A673 (cell line): Measurements from ENCODE around the gene SIDT2. TPM values are rescaled to one million over a fixed set of nuclear protein-coding genes. Genes with fewer than 3 reads are reported as not detected.

Experiments used
- BruUV-seq: library from RNA; stranded (reverse); fragments of 400-500 nt; replicated peaks from 2 replicates; lab custom pipeline; 2021; lab: Mats Ljungman, UMichigan
- CTCF ChIA-PET: fragments of 300-600 bp; sonication (Branson Sonifier 250); formaldehyde crosslinking; loops from one replicate; lab custom pipeline; 2022; ENCODE audit warnings: antibody characterized with exemption; lab: Charles Lee
- POLR2A ChIA-PET: fragments of 300-600 bp; sonication (Branson Sonifier 250); formaldehyde crosslinking; loops from one replicate; lab custom pipeline; 2022; ENCODE audit warnings: antibody characterized with exemption; ENCODE audit not compliant: low non-redundant PET; lab: Charles Lee
- DNase-seq: peaks from one replicate; pipeline ENCODE4 v3.0.0-alpha.2; 2015; ENCODE audit warnings: low spot score
- H3K27ac ChIP-seq: fragments of 200-600 bp; sonication (generic); 2 replicates; pipeline ENCODE4 v1.5.1; 2016; ENCODE audit warnings: mixed run types, low read depth, mild to moderate bottlenecking, mixed read lengths, antibody characterized with exemption, low read length; ENCODE audit not compliant: poor library complexity, severe bottlenecking
- H3K27me3 ChIP-seq: fragments of 200-600 bp; sonication (generic); replicated peaks from 2 replicates; pipeline ENCODE4 v1.6.1; 2017; ENCODE audit warnings: mixed run types, low read depth, mild to moderate bottlenecking, mixed read lengths, antibody characterized with exemption, low read length; ENCODE audit not compliant: insufficient read depth, poor library complexity
- H3K36me3 ChIP-seq: fragments of 200-600 bp; sonication (generic); 2 replicates; pipeline ENCODE4 v1.6.1; 2016; ENCODE audit warnings: mixed run types, mild to moderate bottlenecking, mixed read lengths, antibody characterized with exemption, low read length; ENCODE audit not compliant: insufficient read depth, poor library complexity, severe bottlenecking
- H3K4me1 ChIP-seq: fragments of 200-600 bp; sonication (generic); 2 replicates; pipeline ENCODE4 v1.6.1; 2017; ENCODE audit warnings: mixed run types, mild to moderate bottlenecking, mixed read lengths, antibody characterized with exemption, low read length; ENCODE audit not compliant: insufficient read depth, poor library complexity, severe bottlenecking
- H3K4me3 ChIP-seq: fragments of 200-600 bp; sonication (generic); 2 replicates; pipeline ENCODE4 v1.5.1; 2016; ENCODE audit warnings: low read depth, mixed run types, mild to moderate bottlenecking, mixed read lengths, low read length; ENCODE audit not compliant: poor library complexity, severe bottlenecking
- H3K9me3 ChIP-seq: fragments of 200-600 bp; sonication (generic); 2 replicates; pipeline ENCODE4 v1.6.1; 2016; ENCODE audit warnings: mixed run types, low read depth, mild to moderate bottlenecking, mixed read lengths, antibody characterized with exemption, low read length; ENCODE audit not compliant: poor library complexity, severe bottlenecking
- EZH2 ChIP-seq: fragments of 200-600 bp; sonication (generic); IDR thresholded peaks from 2 replicates; pipeline ENCODE4 v1.6.1; 2017; ENCODE audit warnings: borderline replicate concordance, low read depth, mild to moderate bottlenecking, mixed read lengths, antibody characterized with exemption, low read length; ENCODE audit not compliant: poor library complexity, severe bottlenecking
- intact Hi-C: fragments of 100-400 bp; cut with micrococcal nuclease; formaldehyde crosslinking; loops from one replicate; pipeline ENCODE4 v1.10.0; 2022; ENCODE audit not compliant: unreplicated experiment
- total RNA-seq: library from RNA; stranded (reverse); gene quantifications from 2 replicates; pipeline ENCODE4 v1.2.3, GENCODE V29; 2021
- TF ChIP-seq, protein P1 (sequence below): fragments of 300-800, 200-600 bp; sonication (generic); conservative IDR thresholded peaks from 2 replicates; pipeline ENCODE4 v1.5.1; 2017; ENCODE audit warnings: low read depth, mild to moderate bottlenecking, antibody characterized with exemption, low read length, moderate library complexity, mixed read lengths

SIDT2 gene
- total RNA-seq, 1 experiment from 2014 or later: 33.5 TPM

DNA sequence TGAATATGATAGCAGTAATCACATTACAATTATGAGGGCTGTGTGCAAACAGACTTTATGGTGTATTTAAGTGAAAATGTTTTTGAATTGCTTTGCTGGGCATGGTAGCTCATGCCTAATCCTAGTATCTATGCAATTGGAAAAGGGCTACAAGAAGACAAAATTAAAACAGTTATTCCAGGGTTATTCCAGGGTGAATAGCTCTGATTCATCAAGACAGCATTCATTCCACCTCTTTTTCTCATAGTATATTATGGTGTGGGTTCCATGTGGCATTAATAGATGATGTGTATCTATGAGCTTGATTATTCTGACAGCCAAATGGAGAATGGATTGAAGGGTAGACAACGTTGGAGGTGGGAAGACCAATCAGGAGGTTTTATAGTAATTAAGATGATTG is 12.1 kb upstream of the SIDT2 start:
- H3K36me3 ChIP-seq: peaks cover 96% of the 10 kb centered on the region
- POLR2A ChIA-PET: interaction anchor here (1.0 kb wide), 1 partner anchor 373 kb away, joined by 3 read pairs; no protein-coding TSS in a partner anchor

DNA sequence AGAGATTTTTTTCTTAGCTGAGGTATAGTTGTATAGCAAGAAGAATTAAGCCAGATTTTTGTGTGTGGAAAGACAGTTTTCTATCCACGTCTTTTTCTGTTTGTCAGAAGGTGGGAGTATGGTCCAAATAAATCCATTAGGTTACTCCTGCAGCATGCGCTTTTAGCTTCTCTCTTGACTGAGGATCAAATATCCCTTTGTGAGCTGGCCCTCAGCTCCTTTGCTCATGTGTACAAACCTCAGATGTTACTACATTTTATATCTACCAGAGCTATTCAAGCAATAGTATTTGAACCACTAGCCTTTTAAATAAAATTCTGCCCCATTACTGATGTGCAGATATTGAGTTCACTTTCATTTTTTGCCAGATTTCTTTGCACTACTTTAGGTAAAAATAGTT is 8.8 kb upstream of the SIDT2 start:
- H3K27ac ChIP-seq: no peak overlapping the region
- no TSS peak for BruUV-seq
- H3K4me3 ChIP-seq: no peak overlapping the region
- no peaks in the 10 kb centered on the region for H3K4me1 ChIP-seq
- no peaks in the 10 kb centered on the region for H3K9me3 ChIP-seq
- ChIA-PET CTCF (interaction anchor here (0.6 kb wide), 1 partner anchor 31 kb away, joined by 5 read pairs; no protein-coding TSS in a partner anchor), POLR2A (interaction anchor here (0.6 kb wide), 1 partner anchor 94 kb away, joined by 18 read pairs; no protein-coding TSS in a partner anchor)
- no peak for DNase-seq
- no peaks in the 10 kb centered on the region for H3K27me3 ChIP-seq
- peaks cover 69% of the 10 kb centered on the region for H3K36me3 ChIP-seq
- TF ChIP-seq, protein P1, sequence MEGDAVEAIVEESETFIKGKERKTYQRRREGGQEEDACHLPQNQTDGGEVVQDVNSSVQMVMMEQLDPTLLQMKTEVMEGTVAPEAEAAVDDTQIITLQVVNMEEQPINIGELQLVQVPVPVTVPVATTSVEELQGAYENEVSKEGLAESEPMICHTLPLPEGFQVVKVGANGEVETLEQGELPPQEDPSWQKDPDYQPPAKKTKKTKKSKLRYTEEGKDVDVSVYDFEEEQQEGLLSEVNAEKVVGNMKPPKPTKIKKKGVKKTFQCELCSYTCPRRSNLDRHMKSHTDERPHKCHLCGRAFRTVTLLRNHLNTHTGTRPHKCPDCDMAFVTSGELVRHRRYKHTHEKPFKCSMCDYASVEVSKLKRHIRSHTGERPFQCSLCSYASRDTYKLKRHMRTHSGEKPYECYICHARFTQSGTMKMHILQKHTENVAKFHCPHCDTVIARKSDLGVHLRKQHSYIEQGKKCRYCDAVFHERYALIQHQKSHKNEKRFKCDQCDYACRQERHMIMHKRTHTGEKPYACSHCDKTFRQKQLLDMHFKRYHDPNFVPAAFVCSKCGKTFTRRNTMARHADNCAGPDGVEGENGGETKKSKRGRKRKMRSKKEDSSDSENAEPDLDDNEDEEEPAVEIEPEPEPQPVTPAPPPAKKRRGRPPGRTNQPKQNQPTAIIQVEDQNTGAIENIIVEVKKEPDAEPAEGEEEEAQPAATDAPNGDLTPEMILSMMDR: no peak
- TF ChIP-seq EZH2: no peak
- intact Hi-C loops: no loop called here

More for the DNA sequence above, 12.1 kb upstream of the SIDT2 start:
- H3K4me3 ChIP-seq: no peak overlapping the region
- CTCF ChIA-PET: no interaction called here
- no peak for TF ChIP-seq EZH2
- TF ChIP-seq, protein P1: no peak
- H3K9me3 ChIP-seq: no peaks in the 10 kb centered on the region
- H3K27ac ChIP-seq: no peak overlapping the region
- H3K27me3 ChIP-seq: no peaks in the 10 kb centered on the region
- intact Hi-C loops: no loop called here
- BruUV-seq: no TSS peak
- no peak for DNase-seq
- no peaks in the 10 kb centered on the region for H3K4me1 ChIP-seq

DNA sequence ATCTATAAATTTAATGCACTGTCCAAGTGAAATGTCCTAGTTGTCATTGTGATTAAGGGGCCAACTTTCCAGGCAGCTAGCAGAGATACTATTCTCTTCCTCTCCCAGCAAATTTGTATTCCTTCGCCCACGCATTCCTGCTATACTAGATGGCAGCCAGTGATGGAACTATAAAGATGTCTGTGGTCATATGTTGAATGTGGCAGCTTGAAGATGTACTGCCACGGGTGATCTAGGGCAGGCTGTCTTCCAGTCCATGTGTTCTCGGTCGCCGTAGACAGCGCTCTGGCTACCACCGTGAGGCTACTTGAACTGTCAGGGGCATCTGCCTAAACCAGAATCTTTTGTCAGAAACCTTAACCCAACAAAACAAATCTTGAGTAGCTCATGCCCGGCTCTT is 8.3 kb upstream of the SIDT2 start:
- DNase-seq: no peak
- ChIA-PET CTCF (no interaction called here), POLR2A (no interaction called here)
- TF ChIP-seq, protein P1: no peak
- TF ChIP-seq EZH2: no peak
- intact Hi-C loops: no loop called here
- H3K4me1 ChIP-seq: no peaks in the 10 kb centered on the region
- BruUV-seq: no TSS peak
- no peaks in the 10 kb centered on the region for H3K9me3 ChIP-seq
- no peak overlapping the region for H3K4me3 ChIP-seq
- H3K27ac ChIP-seq: no peak overlapping the region
- H3K36me3 ChIP-seq: peaks cover 68% of the 10 kb centered on the region
- no peaks in the 10 kb centered on the region for H3K27me3 ChIP-seq
